Right lobe of liver (tissue), 4 donors: Measurements from ENCODE around the gene KISS1R.

Source experiments
- CTCF ChIP-seq, 4 donors: fragments of 200-600 bp in 3 of 4; fragments of 450-650 bp in 1 of 4; IDR thresholded peaks; one replicate each; pipeline versions ENCODE4 v1.5.1 to v1.8.0; 2016 to 2022; ENCODE audit warnings: antibody characterized with exemption in 4 of 4, mild to moderate bottlenecking in 2 of 4
- POLR2A ChIP-seq: fragments of 450-650 bp; IDR thresholded peaks from one replicate; pipeline ENCODE4 v1.6.1; 2017; ENCODE audit warnings: antibody characterized with exemption, mild to moderate bottlenecking
- donor health status: DM: no; HTN: no; CAD: no.
- donor health status: DM: no; HTN: no; CAD: no.
- donor health status: DM: no; HTN: yes; CAD: no.

- no peak for TF ChIP-seq CTCF (IDR thresholded peaks at IDR 0.05)
- no peak for TF ChIP-seq POLR2A
These were observed 17.6 kb upstream of the KISS1R start for GRCh38 chr19:899336-900042.
